ENCODE measurements around the gene OPRL1.
A peak's percentile ranks its signal among the peaks of the same experiment; 100 is the strongest.

The OPRL1 gene

DNA sequence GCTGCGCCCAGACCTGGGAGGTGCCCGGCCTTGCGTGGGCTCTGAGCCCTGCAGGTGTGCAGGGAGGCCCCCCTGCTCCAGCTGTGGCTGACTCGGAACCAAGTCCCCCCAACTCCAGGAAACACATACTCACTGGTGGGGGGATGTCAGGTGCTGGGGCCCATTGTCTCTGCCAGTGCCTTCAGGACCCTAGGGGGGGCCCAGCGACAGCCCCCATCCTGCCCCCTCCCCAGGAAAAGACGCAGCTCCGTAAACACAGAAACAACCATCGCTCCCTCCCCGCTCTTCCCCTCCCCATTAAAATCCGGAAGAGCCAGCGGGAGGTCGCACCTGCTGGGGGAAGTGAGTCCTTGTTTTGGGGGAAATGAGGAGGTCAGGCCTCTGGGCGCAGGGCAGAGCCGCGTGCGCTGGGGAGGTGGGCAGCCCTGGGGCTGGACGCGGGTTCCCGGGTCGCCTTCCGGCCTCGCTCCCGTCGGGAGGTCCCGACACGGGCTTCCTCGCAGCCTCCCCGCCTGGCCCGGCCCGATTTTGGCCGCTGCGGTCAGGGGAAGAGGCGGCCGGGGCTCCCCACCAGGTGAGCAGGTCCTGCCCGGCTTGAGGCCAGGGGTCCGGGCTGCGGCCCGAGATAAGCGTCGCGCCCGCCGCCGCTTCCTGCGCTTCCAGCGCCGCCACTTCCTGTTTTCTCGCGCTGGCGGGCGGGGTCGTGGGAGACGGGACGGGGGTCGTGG, 37.7 kb upstream of the OPRL1 start:
- peak; percentile 50 for DNase-seq

- DNase-seq: no peak
Measured at GRCh38 chr20:64043768-64044167, 36.1 kb upstream of the OPRL1 start.

- DNase-seq: no peak
Measured at GRCh38 chr20:64044484-64045247, 35.2 kb upstream of the OPRL1 start.

DNA sequence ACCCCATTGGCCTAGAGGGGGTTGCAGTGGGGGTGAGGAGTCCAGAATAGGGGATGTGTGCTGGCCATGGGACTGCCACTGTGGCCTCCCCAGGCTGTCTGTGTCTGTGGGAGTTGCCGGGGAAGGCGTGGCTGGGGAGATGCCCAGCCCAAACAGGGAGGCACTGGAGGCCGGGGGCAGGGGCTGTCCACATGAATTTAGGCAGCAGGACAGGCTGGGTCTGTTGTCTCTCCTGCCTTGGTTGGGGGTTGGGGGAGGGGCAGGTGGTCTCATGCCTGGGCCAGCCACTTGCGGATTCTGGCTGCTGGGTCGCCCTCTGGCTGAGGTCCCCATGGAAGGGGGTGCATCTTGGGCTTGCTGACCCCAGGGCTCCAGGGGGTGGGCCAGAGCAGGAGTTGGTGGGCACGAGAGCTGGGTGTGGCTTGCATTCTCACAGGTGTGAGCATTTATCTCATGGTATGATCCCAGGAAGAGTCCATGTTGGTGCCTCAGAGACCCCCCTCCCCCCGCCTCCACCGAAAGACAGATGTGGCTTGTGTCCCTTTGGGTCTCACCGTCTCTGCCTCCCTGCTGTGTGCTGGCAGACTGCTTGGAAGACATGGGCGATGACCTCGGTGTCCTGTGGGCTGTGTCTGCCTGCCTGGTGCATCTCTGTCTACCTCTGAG, 34.4 kb upstream of the OPRL1 start:
- DNase-seq: no peak

DNA sequence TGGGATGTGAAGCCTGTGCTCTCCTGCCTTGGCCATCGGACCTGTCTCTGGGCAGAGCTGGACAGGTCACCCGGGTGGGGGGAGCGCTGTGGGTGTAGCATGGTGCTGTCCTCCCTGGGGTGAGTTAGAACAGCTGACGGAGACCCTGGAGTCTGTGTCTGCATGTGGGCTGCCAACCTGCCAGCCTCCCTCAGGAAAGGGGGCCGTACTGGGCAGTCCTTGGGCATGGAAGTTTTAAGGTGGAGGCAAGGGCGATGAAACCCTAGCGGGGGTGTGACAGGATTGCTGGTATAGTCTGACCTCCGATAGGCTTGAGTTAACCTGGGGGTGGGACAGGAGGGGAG, 32.9 kb upstream of the OPRL1 start:
- no peak for DNase-seq

- DNase-seq: no peak
Measured at GRCh38 chr20:64047968-64048401, 31.9 kb upstream of the OPRL1 start.

- no peak for DNase-seq
Measured at GRCh38 chr20:64048402-64049044, 31.4 kb upstream of the OPRL1 start.

GRCh38 chr20:64049060-64049877, 30.6 kb upstream of the OPRL1 start, which contains the start of gene SOX18:
Gene SOX18, minus strand, starts transcription at chr20:64049639. Its CDS starts 123 bp downstream, at chr20:64049516.
- DNase-seq: peak; percentile 42

DNA sequence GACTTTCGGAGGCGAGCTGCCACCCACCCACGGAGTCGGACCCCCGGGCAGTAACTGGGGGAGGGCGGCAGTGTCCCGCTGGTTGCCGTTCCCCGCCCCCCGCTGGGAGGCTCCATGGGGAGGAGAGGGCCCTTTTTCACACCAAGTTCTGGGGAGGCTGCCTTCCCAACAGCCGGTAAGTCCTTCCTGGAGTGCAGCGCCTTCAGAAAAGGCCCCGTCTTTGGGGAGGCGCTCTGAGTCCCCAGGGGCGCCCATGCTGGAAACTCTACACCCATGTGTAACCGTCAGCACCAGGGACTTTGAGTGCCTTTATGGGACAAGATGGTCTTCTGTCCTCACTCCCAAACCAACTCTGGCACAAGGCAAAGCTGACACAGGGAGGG, 30.0 kb upstream of the OPRL1 start:
- no peak for DNase-seq

DNA sequence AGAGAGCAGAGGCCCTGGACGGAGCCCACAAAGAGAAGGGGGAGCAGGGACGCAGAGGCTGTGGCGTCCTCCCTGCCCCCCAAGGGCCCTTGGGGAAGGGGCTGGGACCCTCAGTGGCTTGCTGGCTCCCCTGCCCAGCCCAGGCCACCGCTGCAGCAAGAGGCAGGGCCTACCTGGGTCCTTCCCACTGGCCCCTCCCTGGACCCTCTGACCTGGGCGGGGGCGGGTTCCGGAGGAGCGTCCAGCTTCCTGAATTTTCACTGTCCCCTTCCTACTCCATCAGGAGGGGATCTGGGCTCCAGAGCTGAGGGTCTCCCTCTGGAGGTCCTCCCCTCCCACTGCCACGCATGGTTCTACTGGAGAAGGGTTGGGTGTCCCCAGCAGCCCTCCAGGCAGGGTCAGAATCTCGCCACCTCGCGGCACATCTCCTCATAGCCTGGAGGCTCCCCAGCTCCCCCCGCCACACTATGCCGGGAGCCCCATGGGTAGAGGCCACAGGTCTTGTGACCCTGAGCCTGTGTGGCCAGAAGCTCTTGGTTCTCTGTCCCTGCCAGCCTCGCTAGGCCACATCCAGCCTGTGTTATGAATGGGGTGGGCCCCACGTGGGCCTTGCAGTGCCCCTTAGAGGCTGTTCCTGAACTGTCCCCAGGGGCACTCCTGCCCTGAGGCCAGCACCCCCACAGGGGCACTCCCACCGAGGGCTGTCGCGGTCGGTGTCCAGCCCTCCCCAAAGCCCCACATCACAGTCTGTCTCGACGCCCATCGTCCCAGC, 29.4 kb upstream of the OPRL1 start:
- DNase-seq: no peak

DNA sequence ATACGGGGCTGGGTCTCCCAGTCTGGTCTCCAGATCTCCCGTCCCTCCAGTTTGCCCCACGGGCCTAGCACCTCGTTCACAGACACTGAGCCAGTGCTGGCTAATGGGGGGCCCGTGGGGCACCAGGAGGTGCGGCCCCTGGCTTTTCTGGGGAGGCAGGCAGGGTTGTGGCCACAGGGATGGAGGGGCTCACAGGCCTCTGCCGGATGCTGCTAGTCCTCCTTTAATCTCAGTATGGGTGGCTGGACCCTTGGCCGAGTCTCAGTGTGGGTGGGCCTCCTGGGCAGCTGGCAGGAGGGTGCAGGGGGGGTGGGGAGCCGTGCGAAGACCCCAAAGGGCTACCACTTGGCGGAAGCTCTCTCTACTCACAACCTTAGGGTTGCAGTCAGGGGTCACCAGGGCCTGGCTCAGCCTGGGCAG, 28.8 kb upstream of the OPRL1 start:
- DNase-seq: no peak

DNA sequence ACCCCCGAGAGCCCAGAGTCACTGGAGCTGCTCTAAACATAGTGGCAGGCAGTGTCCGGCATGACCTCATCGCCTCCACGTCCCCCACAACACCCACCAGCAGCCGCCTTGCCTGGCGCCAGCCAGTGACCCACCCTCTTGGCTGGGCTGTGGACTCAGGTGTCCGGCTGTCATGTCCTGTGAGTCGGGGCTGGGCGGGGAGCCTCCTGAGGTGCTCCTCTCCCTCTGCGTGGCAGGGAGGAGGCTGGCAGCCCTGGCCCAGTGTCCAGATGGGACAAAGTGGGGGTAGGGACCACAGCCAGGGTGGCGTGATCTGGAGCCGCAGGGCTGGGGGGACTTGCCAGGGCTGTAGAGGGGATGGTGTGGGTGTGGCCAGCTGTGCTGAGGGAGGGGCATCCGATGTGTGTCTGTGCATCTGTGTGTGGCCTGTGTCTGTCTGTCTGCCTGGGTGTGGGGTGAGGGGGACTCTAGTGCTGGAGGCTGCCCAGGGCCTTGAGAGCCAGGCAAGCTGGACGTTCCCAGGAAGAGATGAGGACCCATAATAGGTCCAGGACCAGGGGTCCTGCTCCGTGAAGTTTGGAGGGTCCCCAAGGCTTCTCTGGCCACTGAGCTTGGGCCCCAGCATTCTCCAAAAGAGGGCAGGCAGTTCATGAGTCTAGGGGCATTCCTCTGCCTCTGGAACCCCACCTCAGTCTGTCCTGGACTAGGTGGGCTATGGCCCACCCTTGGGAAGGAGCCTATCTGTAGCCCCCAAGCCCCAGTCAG, 28.1 kb upstream of the OPRL1 start:
- no peak for DNase-seq

GRCh38 chr20:64052326-64052722, 27.6 kb upstream of the OPRL1 start:
- DNase-seq: no peak

DNA sequence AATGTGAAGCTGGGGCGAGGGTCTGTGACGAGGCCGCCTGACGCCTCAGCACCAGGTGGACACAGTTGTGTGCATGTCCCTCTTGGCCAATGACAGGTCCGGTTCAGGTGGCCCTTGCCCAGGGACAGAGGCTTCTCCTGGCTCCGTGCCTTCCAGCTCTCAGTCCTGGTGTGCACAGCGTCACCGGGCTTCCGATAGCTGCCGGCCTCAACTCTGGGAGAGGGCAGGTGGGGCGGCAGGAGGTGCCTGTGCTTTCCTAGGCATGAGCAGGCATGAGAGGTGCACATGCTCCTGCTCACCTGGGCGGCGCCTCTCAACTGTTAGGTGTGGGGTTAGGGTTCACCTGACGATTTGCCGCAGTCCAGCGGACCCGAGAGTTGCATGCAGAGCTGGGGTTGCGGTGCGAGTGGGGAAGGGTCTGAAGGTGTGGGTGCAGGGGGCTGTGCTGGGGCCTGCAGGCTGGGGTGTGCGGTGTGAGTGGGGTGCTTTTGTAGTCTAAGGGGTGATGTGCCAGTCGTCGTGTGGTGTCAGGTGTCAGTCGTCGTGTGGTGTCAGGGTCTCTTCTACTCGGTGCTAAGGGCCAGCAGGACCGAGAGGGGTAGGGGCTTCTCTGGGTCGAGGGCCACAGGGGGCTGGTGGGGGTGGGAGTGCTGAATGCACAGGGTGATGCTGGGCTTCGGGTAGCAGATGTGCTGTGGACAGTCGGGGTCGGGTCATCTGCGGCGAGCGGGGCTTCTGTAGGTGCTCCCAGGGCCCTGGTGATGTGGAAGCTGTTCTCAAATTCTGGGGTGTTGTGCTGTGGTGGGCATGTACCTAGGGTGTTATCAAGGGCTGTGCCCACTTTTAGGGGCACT, 26.7 kb upstream of the OPRL1 start:
- no peak for DNase-seq

DNA sequence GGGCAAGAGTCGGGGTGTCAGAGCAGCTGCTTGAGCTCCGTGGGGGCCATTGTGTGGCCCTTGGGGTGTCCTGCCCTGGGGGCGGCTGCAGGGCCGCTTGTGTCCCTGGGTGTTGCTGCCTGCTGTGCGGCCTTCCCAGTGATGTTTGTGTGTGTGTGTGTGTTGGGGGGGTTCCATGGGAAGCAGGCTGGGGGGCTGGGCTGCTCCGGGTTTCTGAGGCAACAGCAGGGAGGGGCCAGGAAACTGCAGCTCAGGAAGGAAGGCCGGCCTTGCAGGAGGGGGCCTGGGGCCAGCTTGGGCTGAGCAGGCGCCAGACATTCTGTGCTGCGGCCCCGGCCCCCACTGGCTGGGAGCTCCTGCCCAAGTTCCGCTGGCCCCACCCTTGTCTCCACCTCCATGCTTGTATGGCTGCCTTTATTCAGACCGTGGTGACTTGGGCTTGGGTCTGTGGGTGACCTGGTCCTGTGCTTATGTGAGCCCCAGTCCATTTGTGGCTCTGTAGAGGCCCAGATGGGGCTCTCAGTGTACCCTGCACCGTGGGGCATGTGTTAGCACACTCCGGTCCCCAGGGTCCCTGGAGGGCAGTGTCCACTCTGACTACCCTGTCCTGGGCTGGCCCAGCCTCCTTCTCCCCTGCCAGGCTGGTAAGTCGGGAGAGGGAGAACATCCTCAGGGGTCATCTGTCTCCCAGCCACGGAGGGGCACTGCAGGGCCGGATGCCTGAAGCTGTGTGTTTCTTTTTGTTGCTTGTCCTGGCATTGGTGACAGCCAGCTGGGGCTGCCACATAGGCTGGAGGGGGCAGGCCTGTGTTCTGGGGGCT, 25.8 kb upstream of the OPRL1 start:
- no peak for DNase-seq

DNA sequence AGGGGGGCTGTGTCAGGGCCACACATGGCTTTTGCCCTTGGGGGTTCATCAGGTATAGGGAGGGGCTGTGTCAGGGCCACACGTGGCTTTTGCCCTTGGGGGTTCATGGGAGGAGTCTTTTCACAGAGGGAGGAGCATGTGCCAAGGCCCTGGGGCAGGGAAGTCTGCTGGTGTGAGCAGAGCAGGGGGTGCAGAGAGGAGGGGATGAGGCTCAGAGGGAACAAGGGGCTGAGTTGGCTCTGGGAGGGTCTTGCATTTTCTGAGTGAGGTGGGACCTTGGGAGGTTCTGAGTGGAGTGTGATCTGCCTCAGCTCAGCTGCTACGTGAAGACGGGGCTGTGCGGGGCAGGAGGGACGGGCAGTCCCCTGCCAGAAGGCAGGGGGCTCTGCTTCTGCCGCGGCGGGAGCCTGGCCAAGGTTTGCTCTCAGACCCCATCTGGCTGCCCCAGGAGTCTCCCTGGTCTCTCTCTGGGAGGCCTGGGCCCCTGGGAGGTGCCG, 24.4 kb upstream of the OPRL1 start:
- DNase-seq: no peak

DNA sequence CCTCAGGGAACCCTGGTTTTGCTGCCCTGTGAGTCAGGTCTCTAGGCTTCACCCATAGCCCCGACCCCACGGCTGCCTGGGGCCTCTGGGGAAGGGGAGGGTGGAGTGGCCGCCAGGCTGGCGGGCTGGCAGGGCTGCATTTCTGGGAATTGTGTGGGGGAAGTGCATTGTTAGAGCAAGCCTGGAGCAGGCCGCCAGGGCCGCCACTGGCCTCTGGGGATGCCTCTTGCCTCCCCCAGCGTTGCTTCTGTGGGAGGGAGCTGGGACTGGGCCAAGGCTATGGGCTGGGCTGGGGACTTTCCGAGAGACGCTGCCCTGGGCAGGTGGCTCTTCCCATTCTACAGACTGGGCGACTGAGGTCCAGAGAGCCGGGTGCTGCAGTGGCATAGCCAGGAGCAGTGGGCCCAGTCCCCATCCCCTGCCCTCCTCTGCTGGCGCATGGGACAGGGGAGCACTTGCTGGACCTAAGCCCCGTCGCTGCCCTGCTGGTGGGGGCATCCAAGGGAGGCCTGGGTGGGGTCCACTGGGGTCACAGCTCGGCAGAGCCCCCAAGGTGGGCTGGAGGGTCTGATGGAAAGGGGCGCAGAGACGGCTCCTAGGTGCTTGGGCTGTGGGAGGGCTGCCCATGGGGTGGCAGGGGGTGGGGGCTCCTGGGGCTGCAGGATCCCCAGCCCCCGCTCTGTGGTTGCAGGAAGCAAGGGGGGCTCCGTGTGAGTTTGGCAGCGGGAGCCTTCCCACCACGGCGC, 23.8 kb upstream of the OPRL1 start:
- DNase-seq: no peak

GRCh38 chr20:64056639-64056888, 23.3 kb upstream of the OPRL1 start:
- no peak for DNase-seq
